ENCODE results near the gene DPF3. TPM values are rescaled to one million over a fixed set of nuclear protein-coding genes. Genes with fewer than 3 reads are reported as not detected.

DPF3 gene
- total and polyA plus RNA-seq, 9 of the 15 experiments (the other 6 are each of a cell fraction or from before 2014, with no cell fraction given), result 0.21 to 4.9 (median 1.2) TPM

DNA sequence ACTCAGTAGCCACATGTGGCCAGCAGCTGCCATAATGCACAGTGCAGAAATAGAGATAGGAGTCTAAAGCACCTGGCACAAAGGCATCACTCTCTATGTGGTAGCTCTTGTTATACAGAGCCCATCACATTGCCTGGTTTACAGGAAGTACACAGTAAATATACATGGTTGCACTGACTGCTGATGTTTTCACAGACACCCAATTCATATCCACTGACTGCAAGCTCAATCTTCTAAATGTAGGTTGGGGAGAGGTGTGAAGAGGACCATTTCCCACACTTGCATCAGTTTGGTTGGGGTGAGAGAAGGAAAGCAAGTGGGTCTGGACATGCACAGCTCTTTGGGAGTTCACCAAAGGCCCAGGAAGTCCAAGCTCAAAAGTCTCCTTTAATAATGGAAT is 172.8 kb downstream of the DPF3 start:
- no peaks in the 10 kb centered on the region for H4K20me1 ChIP-seq (replicated peaks; ENCODE audit: control insufficient read depth, insufficient read depth, low read length)
- no peak for FAIRE-seq
- no peaks in the 10 kb centered on the region for H3K36me3 ChIP-seq (ENCODE audit: control insufficient read depth, insufficient read depth, low read length)
- no peak overlapping the region for H3K27ac ChIP-seq (ENCODE audit: extremely low read depth, low read depth, low read length)
- H3K9ac ChIP-seq (ENCODE audit: insufficient read depth in 1 of 2, low read depth in 2 of 2, low read length in 2 of 2), result no peak overlapping the region
- in situ Hi-C loops (cut with MboI), result no loop called here
- DNase-seq (ENCODE audit: extremely low read depth in 1 of 4, low spot score in 3 of 4), result no peak
- ChIA-PET POLR2A (interaction anchor here (0.6 to 0.7 kb wide), 2 partner anchors 37 to 173 kb away, joined by 3 read pairs; no protein-coding TSS in a partner anchor), CTCF (ENCODE audit: low intra/inter-chr PET ratio) (no interaction called here)
- intact Hi-C loops (cut with micrococcal nuclease), result no loop called here
- H3K9me1 ChIP-seq (ENCODE audit: control insufficient read depth, insufficient read depth, low read length), result no peaks in the 10 kb centered on the region
- H3K4me2 ChIP-seq (ENCODE audit: insufficient read depth, low read length), result no peak overlapping the region
- BruUV-seq (replicated peaks), result no TSS peak
- ATAC-seq, result no peak
- H3K4me1 ChIP-seq (replicated peaks in 1 of 2; ENCODE audit: control insufficient read depth in 2 of 2, insufficient read depth in 2 of 2, low read length in 2 of 2), result peaks cover 0 to 3% of the 10 kb centered on the region in 2 experiments; a peak in 1 of 5 replicates
- no peaks in the 10 kb centered on the region for H3K27me3 ChIP-seq (ENCODE audit: control insufficient read depth in 2 of 2, insufficient read depth in 2 of 2, low read length in 2 of 2)
- H3K79me2 ChIP-seq (ENCODE audit: control insufficient read depth, insufficient read depth, low read length), result no peaks in the 10 kb centered on the region
- H3K9me3 ChIP-seq (replicated peaks; ENCODE audit: control insufficient read depth, insufficient read depth, low read depth, low read length), result no peaks in the 10 kb centered on the region
- no peak overlapping the region for H3K4me3 ChIP-seq
- no peak for TF ChIP-seq ZFP36 (IDR thresholded peaks at IDR 0.05; ENCODE audit: low read depth, low read length, partially characterized antibody)
- TF ChIP-seq L3MBTL2 (IDR thresholded peaks at IDR 0.05), result peak; percentile 13; the same call in 1 of the 2 replicates
- H2AFZ ChIP-seq (ENCODE audit: low read depth, low read length), result no peak overlapping the region

- H3K4me3 ChIP-seq, result no peak overlapping the region
- H3K36me3 ChIP-seq (ENCODE audit: control insufficient read depth, insufficient read depth, low read length), result no peaks in the 10 kb centered on the region
- H3K4me2 ChIP-seq (ENCODE audit: insufficient read depth, low read length), result no peak overlapping the region
- H2AFZ ChIP-seq (ENCODE audit: low read depth, low read length), result no peak overlapping the region
- H3K79me2 ChIP-seq (ENCODE audit: control insufficient read depth, insufficient read depth, low read length), result no peaks in the 10 kb centered on the region
- H3K9ac ChIP-seq (ENCODE audit: insufficient read depth in 1 of 2, low read depth in 2 of 2, low read length in 2 of 2), result no peak overlapping the region
- FAIRE-seq, result no peak
- ATAC-seq, result no peak
- ChIA-PET CTCF (ENCODE audit: low intra/inter-chr PET ratio) (no interaction called here), POLR2A (interaction anchor here (0.6 kb wide), 1 partner anchor 248 kb away, joined by 3 read pairs; no protein-coding TSS in a partner anchor)
- no peak overlapping the region for H3K27ac ChIP-seq (ENCODE audit: extremely low read depth, low read depth, low read length)
- peaks cover 0 to 4% of the 10 kb centered on the region in 2 experiments; a peak in 2 of 5 replicates for H3K4me1 ChIP-seq (replicated peaks in 1 of 2; ENCODE audit: control insufficient read depth in 2 of 2, insufficient read depth in 2 of 2, low read length in 2 of 2)
- DNase-seq (ENCODE audit: extremely low read depth in 1 of 4, low spot score in 3 of 4), result no peak
- H3K9me3 ChIP-seq (replicated peaks; ENCODE audit: control insufficient read depth, insufficient read depth, low read depth, low read length), result no peaks in the 10 kb centered on the region
- no peaks in the 10 kb centered on the region for H4K20me1 ChIP-seq (replicated peaks; ENCODE audit: control insufficient read depth, insufficient read depth, low read length)
- no TSS peak for BruUV-seq (replicated peaks)
- TF ChIP-seq SP1 (CRISPR knock-in tag; IDR thresholded peaks at IDR 0.05) (no peak), ZFP91 (CRISPR knock-in tag; IDR thresholded peaks at IDR 0.05) (no peak)
- no peaks in the 10 kb centered on the region for H3K9me1 ChIP-seq (ENCODE audit: control insufficient read depth, insufficient read depth, low read length)
- 43% methylated on average over 2 of the region's 2 CpGs for WGBS (ENCODE audit: insufficient coverage, low coverage, missing lambda C conversion rate)
- H3K27me3 ChIP-seq (ENCODE audit: control insufficient read depth in 2 of 2, insufficient read depth in 2 of 2, low read length in 2 of 2), result no peaks in the 10 kb centered on the region
- in situ Hi-C loops (cut with MboI) (no loop called here), intact Hi-C loops (cut with micrococcal nuclease) (no loop called here)
Measured at GRCh38 chr14:72717220-72717619, 176.7 kb downstream of the DPF3 start.

Data from K562 (cell line).